ENCODE measurements around the gene PGRMC2. TPM values are rescaled to one million over a fixed set of nuclear protein-coding genes. Genes with fewer than 3 reads are reported as not detected.

PGRMC2 gene
- total RNA-seq, 1 experiment from 2014 or later, result 73.1 TPM

- peak in 1 of 2 experiments; percentile 14 for DNase-seq
- peaks cover 43% of the 10 kb centered on the region for H3K4me1 ChIP-seq
- no peaks in the 10 kb centered on the region for H3K27me3 Mint-ChIP-seq (ENCODE audit: insufficient read depth, unreplicated experiment)
- no peaks in the 10 kb centered on the region for H3K36me3 Mint-ChIP-seq (ENCODE audit: insufficient read depth, unreplicated experiment)
- TF ChIP-seq, protein P1, sequence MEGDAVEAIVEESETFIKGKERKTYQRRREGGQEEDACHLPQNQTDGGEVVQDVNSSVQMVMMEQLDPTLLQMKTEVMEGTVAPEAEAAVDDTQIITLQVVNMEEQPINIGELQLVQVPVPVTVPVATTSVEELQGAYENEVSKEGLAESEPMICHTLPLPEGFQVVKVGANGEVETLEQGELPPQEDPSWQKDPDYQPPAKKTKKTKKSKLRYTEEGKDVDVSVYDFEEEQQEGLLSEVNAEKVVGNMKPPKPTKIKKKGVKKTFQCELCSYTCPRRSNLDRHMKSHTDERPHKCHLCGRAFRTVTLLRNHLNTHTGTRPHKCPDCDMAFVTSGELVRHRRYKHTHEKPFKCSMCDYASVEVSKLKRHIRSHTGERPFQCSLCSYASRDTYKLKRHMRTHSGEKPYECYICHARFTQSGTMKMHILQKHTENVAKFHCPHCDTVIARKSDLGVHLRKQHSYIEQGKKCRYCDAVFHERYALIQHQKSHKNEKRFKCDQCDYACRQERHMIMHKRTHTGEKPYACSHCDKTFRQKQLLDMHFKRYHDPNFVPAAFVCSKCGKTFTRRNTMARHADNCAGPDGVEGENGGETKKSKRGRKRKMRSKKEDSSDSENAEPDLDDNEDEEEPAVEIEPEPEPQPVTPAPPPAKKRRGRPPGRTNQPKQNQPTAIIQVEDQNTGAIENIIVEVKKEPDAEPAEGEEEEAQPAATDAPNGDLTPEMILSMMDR (IDR thresholded peaks at IDR 0.05; ENCODE audit: insufficient read depth in 1 of 2, low read depth in 1 of 2, low read length in 1 of 2, severe bottlenecking in 1 of 2, unreplicated experiment in 1 of 2), result no peak
- no peaks in the 10 kb centered on the region for H3K4me1 Mint-ChIP-seq (ENCODE audit: low read depth, unreplicated experiment)
- H3K4me3 ChIP-seq (ENCODE audit: low read depth, low read length), result no peak overlapping the region
- H3K4me3 Mint-ChIP-seq (ENCODE audit: unreplicated experiment), result no peak overlapping the region
- no TSS peak for BruUV-seq (replicated peaks)
- ChIA-PET CTCF (no interaction called here), POLR2A (interaction anchor here (1.0 to 1.5 kb wide), 2 partner anchors 15 to 34 kb away, joined by 4 to 9 read pairs; partner anchors contain the start of gene PGRMC2)
- no peaks in the 10 kb centered on the region for H3K9me3 ChIP-seq
- intact Hi-C loops (cut with micrococcal nuclease; ENCODE audit: unreplicated experiment), result loop anchor here (2.0 to 5.0 kb wide), 3 partner anchors 16 to 250 kb away; no protein-coding TSS in a partner anchor
- no peaks in the 10 kb centered on the region for H3K36me3 ChIP-seq (ENCODE audit: control insufficient read depth, insufficient read depth, low read length)
- no peak overlapping the region for H3K27ac Mint-ChIP-seq (ENCODE audit: unreplicated experiment)
- no peaks in the 10 kb centered on the region for H3K27me3 ChIP-seq (replicated peaks; ENCODE audit: control insufficient read depth, insufficient read depth, low read length)
- no peaks in the 10 kb centered on the region for H3K9me3 Mint-ChIP-seq (ENCODE audit: unreplicated experiment)
These were observed 34.7 kb upstream of the PGRMC2 start for GRCh38 chr4:128322311-128322710.

GRCh38 chr4:128320656-128321055 lies 33.0 kb upstream of the PGRMC2 start:
- H3K4me1 Mint-ChIP-seq (ENCODE audit: low read depth, unreplicated experiment), result peaks cover 3% of the 10 kb centered on the region
- TF ChIP-seq, protein P1 (IDR thresholded peaks at IDR 0.05; ENCODE audit: insufficient read depth in 1 of 2, low read depth in 1 of 2, low read length in 1 of 2, severe bottlenecking in 1 of 2, unreplicated experiment in 1 of 2), result no peak
- no peak for DNase-seq
- no peak overlapping the region for H3K4me3 Mint-ChIP-seq (ENCODE audit: unreplicated experiment)
- BruUV-seq (replicated peaks), result no TSS peak
- H3K36me3 ChIP-seq (ENCODE audit: control insufficient read depth, insufficient read depth, low read length), result no peaks in the 10 kb centered on the region
- H3K9me3 Mint-ChIP-seq (ENCODE audit: unreplicated experiment), result no peaks in the 10 kb centered on the region
- no peak overlapping the region for H3K4me3 ChIP-seq (ENCODE audit: low read depth, low read length)
- no peaks in the 10 kb centered on the region for H3K36me3 Mint-ChIP-seq (ENCODE audit: insufficient read depth, unreplicated experiment)
- ChIA-PET POLR2A (no interaction called here), CTCF (interaction anchor here (0.8 kb wide), 1 partner anchor 32 kb away, joined by 4 read pairs; no protein-coding TSS in a partner anchor)
- no peaks in the 10 kb centered on the region for H3K27me3 ChIP-seq (replicated peaks; ENCODE audit: control insufficient read depth, insufficient read depth, low read length)
- H3K27ac Mint-ChIP-seq (ENCODE audit: unreplicated experiment), result no peak overlapping the region
- peaks cover 43% of the 10 kb centered on the region for H3K4me1 ChIP-seq
- no peaks in the 10 kb centered on the region for H3K27me3 Mint-ChIP-seq (ENCODE audit: insufficient read depth, unreplicated experiment)
- no peaks in the 10 kb centered on the region for H3K9me3 ChIP-seq
- intact Hi-C loops (cut with micrococcal nuclease; ENCODE audit: unreplicated experiment), result loop anchor here (5.0 kb wide), 1 partner anchor 252 kb away; no protein-coding TSS in a partner anchor

- H3K27ac Mint-ChIP-seq (ENCODE audit: unreplicated experiment), result no peak overlapping the region
- Histone ChIP-seq H3K36me3 (ENCODE audit: control insufficient read depth, insufficient read depth, low read length) (no peaks in the 10 kb centered on the region), H3K9me3 (no peaks in the 10 kb centered on the region), H3K4me3 (ENCODE audit: low read depth, low read length) (no peak overlapping the region), H3K4me1 (peaks cover 9% of the 10 kb centered on the region), H3K27me3 (replicated peaks; ENCODE audit: control insufficient read depth, insufficient read depth, low read length) (no peaks in the 10 kb centered on the region)
- no peaks in the 10 kb centered on the region for H3K36me3 Mint-ChIP-seq (ENCODE audit: insufficient read depth, unreplicated experiment)
- no peak for DNase-seq
- CTCF ChIA-PET, result no interaction called here
- TF ChIP-seq, protein P1 (IDR thresholded peaks at IDR 0.05; ENCODE audit: insufficient read depth in 1 of 2, low read depth in 1 of 2, low read length in 1 of 2, severe bottlenecking in 1 of 2, unreplicated experiment in 1 of 2), result no peak
- H3K9me3 Mint-ChIP-seq (ENCODE audit: unreplicated experiment), result no peaks in the 10 kb centered on the region
- BruUV-seq (replicated peaks), result no TSS peak
- no peak overlapping the region for H3K4me3 Mint-ChIP-seq (ENCODE audit: unreplicated experiment)
- POLR2A ChIA-PET, result no interaction called here
- intact Hi-C loops (cut with micrococcal nuclease; ENCODE audit: unreplicated experiment), result no loop called here
- H3K4me1 Mint-ChIP-seq (ENCODE audit: low read depth, unreplicated experiment), result peaks cover 8% of the 10 kb centered on the region
- no peaks in the 10 kb centered on the region for H3K27me3 Mint-ChIP-seq (ENCODE audit: insufficient read depth, unreplicated experiment)
These were observed 28.3 kb upstream of the PGRMC2 start for GRCh38 chr4:128315756-128316520.

Data from Caco-2 (cell line).